Measurements from ENCODE around the gene VPS54. TPM values are rescaled to one million over a fixed set of nuclear protein-coding genes. Genes with fewer than 3 reads are reported as not detected.

The VPS54 gene
- total and polyA plus RNA-seq, 4 donors, result 4.5 to 25.1 (median 13.3) TPM

DNA sequence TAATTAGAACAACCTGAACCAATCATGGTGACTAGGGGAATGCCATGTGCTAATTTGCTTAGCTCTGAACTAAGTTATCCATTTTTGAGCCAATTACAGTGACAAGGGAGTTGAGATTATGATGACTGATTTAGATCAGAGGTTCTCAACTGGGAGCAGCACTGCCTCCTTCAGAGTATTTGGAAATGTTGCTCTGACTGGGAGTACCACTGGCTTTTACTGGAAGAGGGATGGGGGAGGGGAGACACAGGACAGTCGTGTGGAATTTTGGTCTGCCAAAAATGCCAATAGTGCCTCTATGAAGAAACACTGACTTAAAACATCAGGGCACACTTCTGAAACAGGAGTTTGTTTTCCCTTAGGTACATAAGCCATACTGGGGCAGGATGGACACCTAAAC lies 48.1 kb upstream of the VPS54 start:
- 21% methylated on average over 1 of the region's 1 CpG for WGBS
- H3K27me3 ChIP-seq (ENCODE audit: control insufficient read depth in 4 of 4, insufficient read depth in 4 of 4, low read length in 3 of 4), result no peaks in the 10 kb centered on the region
- H3K9me3 ChIP-seq (ENCODE audit: control insufficient read depth in 4 of 4, low read length in 3 of 4), result no peaks in the 10 kb centered on the region
- H3K36me3 ChIP-seq (ENCODE audit: control insufficient read depth in 4 of 4, insufficient read depth in 3 of 4, low read depth in 1 of 4, low read length in 3 of 4), result no peaks in the 10 kb centered on the region
- no peaks in the 10 kb centered on the region for H3K4me1 ChIP-seq (ENCODE audit: control insufficient read depth in 4 of 4, insufficient read depth in 4 of 4, low read length in 3 of 4)
- no peak overlapping the region for H3K9ac ChIP-seq (ENCODE audit: low read depth in 1 of 2, low read length in 2 of 2)
- TF ChIP-seq JUND (IDR thresholded peaks at IDR 0.05), result no peak
- TF ChIP-seq RXRA (IDR thresholded peaks at IDR 0.05), result no peak
- no peak for TF ChIP-seq YY1 (IDR thresholded peaks at IDR 0.05)
- TF ChIP-seq, protein P1, sequence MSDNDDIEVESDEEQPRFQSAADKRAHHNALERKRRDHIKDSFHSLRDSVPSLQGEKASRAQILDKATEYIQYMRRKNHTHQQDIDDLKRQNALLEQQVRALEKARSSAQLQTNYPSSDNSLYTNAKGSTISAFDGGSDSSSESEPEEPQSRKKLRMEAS (IDR thresholded peaks at IDR 0.05), result no peak
- TF ChIP-seq, protein P2, sequence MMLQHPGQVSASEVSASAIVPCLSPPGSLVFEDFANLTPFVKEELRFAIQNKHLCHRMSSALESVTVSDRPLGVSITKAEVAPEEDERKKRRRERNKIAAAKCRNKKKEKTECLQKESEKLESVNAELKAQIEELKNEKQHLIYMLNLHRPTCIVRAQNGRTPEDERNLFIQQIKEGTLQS (IDR thresholded peaks at IDR 0.05), result no peak
- no peak for TF ChIP-seq HNF4G (IDR thresholded peaks at IDR 0.05)
- no peak for TF ChIP-seq RAD21 (IDR thresholded peaks at IDR 0.05)
- TF ChIP-seq HNF4A (conservative IDR thresholded peaks at IDR 0.05), result no peak
- no peak for TF ChIP-seq FOXA1 (IDR thresholded peaks at IDR 0.05)
- H3K27ac ChIP-seq (ENCODE audit: low read depth in 1 of 2, low read length in 2 of 2), result no peak overlapping the region
- no peak overlapping the region for H3K4me3 ChIP-seq (ENCODE audit: low read depth in 1 of 3, low read length in 3 of 3)
- no peak for DNase-seq (ENCODE audit: low spot score)

DNA sequence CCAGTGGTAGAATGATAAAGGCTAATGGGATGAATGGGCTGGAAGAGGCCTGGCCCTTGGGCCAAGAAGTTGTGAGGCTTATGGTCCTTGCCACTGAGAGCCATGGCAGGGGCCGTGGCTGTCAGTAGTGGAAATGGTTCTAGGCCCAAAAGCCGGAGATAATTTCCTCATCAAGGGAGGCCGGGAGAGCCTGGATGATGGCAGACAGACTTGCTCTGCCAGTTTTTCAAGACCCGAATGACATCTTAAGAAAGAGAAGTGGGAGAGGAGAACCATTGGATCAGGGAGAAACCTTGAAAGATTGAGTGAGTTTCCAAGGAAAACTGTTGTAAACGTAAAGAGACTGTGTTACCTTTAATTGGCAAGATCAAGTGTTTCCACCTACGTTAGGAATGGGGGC lies 46.3 kb upstream of the VPS54 start:
- no peak overlapping the region for H3K4me3 ChIP-seq (ENCODE audit: low read depth in 1 of 3, low read length in 3 of 3)
- H3K27me3 ChIP-seq (ENCODE audit: control insufficient read depth in 4 of 4, insufficient read depth in 4 of 4, low read length in 3 of 4), result no peaks in the 10 kb centered on the region
- H3K9me3 ChIP-seq (ENCODE audit: control insufficient read depth in 4 of 4, low read length in 3 of 4), result no peaks in the 10 kb centered on the region
- no peaks in the 10 kb centered on the region for H3K4me1 ChIP-seq (ENCODE audit: control insufficient read depth in 4 of 4, insufficient read depth in 4 of 4, low read length in 3 of 4)
- WGBS, result 82% methylated on average over 6 of the region's 6 CpGs
- no peak overlapping the region for H3K9ac ChIP-seq (ENCODE audit: low read depth in 1 of 2, low read length in 2 of 2)
- TF ChIP-seq SP1 (IDR thresholded peaks at IDR 0.05), result no peak
- no peak for TF ChIP-seq JUND (IDR thresholded peaks at IDR 0.05)
- TF ChIP-seq, protein P1 (IDR thresholded peaks at IDR 0.05), result no peak
- TF ChIP-seq FOXA1 (IDR thresholded peaks at IDR 0.05), result no peak
- no peak for TF ChIP-seq YY1 (IDR thresholded peaks at IDR 0.05)
- TF ChIP-seq TAF1 (conservative IDR thresholded peaks at IDR 0.05), result no peak
- TF ChIP-seq HNF4G (IDR thresholded peaks at IDR 0.05), result no peak
- no peak for TF ChIP-seq GABPA (IDR thresholded peaks at IDR 0.05 in 1 of 2, conservative IDR thresholded peaks at IDR 0.05 in 1 of 2)
- TF ChIP-seq RXRA (IDR thresholded peaks at IDR 0.05), result no peak
- no peak for TF ChIP-seq NR2F2 (IDR thresholded peaks at IDR 0.05)
- no peak for TF ChIP-seq RAD21 (IDR thresholded peaks at IDR 0.05)
- TF ChIP-seq, protein P3, sequence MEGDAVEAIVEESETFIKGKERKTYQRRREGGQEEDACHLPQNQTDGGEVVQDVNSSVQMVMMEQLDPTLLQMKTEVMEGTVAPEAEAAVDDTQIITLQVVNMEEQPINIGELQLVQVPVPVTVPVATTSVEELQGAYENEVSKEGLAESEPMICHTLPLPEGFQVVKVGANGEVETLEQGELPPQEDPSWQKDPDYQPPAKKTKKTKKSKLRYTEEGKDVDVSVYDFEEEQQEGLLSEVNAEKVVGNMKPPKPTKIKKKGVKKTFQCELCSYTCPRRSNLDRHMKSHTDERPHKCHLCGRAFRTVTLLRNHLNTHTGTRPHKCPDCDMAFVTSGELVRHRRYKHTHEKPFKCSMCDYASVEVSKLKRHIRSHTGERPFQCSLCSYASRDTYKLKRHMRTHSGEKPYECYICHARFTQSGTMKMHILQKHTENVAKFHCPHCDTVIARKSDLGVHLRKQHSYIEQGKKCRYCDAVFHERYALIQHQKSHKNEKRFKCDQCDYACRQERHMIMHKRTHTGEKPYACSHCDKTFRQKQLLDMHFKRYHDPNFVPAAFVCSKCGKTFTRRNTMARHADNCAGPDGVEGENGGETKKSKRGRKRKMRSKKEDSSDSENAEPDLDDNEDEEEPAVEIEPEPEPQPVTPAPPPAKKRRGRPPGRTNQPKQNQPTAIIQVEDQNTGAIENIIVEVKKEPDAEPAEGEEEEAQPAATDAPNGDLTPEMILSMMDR (IDR thresholded peaks at IDR 0.05; ENCODE audit: low read depth, low read length, missing input control), result no peak
- TF ChIP-seq HNF4A (conservative IDR thresholded peaks at IDR 0.05), result no peak
- TF ChIP-seq, protein P2 (IDR thresholded peaks at IDR 0.05), result no peak
- TF ChIP-seq, protein P4, sequence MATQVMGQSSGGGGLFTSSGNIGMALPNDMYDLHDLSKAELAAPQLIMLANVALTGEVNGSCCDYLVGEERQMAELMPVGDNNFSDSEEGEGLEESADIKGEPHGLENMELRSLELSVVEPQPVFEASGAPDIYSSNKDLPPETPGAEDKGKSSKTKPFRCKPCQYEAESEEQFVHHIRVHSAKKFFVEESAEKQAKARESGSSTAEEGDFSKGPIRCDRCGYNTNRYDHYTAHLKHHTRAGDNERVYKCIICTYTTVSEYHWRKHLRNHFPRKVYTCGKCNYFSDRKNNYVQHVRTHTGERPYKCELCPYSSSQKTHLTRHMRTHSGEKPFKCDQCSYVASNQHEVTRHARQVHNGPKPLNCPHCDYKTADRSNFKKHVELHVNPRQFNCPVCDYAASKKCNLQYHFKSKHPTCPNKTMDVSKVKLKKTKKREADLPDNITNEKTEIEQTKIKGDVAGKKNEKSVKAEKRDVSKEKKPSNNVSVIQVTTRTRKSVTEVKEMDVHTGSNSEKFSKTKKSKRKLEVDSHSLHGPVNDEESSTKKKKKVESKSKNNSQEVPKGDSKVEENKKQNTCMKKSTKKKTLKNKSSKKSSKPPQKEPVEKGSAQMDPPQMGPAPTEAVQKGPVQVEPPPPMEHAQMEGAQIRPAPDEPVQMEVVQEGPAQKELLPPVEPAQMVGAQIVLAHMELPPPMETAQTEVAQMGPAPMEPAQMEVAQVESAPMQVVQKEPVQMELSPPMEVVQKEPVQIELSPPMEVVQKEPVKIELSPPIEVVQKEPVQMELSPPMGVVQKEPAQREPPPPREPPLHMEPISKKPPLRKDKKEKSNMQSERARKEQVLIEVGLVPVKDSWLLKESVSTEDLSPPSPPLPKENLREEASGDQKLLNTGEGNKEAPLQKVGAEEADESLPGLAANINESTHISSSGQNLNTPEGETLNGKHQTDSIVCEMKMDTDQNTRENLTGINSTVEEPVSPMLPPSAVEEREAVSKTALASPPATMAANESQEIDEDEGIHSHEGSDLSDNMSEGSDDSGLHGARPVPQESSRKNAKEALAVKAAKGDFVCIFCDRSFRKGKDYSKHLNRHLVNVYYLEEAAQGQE (IDR thresholded peaks at IDR 0.05), result no peak
- no peak for TF ChIP-seq EGR1 (IDR thresholded peaks at IDR 0.05; ENCODE audit: low read depth in 2 of 2)
- TF ChIP-seq, protein P5, sequence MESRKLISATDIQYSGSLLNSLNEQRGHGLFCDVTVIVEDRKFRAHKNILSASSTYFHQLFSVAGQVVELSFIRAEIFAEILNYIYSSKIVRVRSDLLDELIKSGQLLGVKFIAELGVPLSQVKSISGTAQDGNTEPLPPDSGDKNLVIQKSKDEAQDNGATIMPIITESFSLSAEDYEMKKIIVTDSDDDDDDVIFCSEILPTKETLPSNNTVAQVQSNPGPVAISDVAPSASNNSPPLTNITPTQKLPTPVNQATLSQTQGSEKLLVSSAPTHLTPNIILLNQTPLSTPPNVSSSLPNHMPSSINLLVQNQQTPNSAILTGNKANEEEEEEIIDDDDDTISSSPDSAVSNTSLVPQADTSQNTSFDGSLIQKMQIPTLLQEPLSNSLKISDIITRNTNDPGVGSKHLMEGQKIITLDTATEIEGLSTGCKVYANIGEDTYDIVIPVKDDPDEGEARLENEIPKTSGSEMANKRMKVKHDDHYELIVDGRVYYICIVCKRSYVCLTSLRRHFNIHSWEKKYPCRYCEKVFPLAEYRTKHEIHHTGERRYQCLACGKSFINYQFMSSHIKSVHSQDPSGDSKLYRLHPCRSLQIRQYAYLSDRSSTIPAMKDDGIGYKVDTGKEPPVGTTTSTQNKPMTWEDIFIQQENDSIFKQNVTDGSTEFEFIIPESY (IDR thresholded peaks at IDR 0.05), result no peak
- no peak for TF ChIP-seq FOXA2 (IDR thresholded peaks at IDR 0.05)
- DNase-seq (ENCODE audit: low spot score), result no peak
- no peak overlapping the region for H3K27ac ChIP-seq (ENCODE audit: low read depth in 1 of 2, low read length in 2 of 2)
- no peaks in the 10 kb centered on the region for H3K36me3 ChIP-seq (ENCODE audit: control insufficient read depth in 4 of 4, insufficient read depth in 3 of 4, low read depth in 1 of 4, low read length in 3 of 4)

Measured in liver (tissue), 9 donors.